ENCODE data around the gene GIT2. TPM values are rescaled to one million over a fixed set of nuclear protein-coding genes. Genes with fewer than 3 reads are reported as not detected.

Gene GIT2
- total and polyA plus RNA-seq, 10 of the 15 experiments (the other 5 are each of a cell fraction or from before 2014, with no cell fraction given): 9.1 to 49.9 (median 43.9) TPM

- 0 out of 2 replicates have a peak, but pooled peaks have one; percentile 49 for TF ChIP-seq ZNF687 (IDR thresholded peaks at IDR 0.05)
- no peak for TF ChIP-seq NR2C1 (IDR thresholded peaks at IDR 0.05)
- TF ChIP-seq MEF2B (IDR thresholded peaks at IDR 0.05; ENCODE audit: partially characterized antibody, poor library complexity, severe bottlenecking): peak; percentile 13
- no peak for TF ChIP-seq ZNF217 (IDR thresholded peaks at IDR 0.05)
- no peak for TF ChIP-seq TCF3 (IDR thresholded peaks at IDR 0.05; ENCODE audit: borderline replicate concordance, insufficient read depth, low read depth, low read length)
- TF ChIP-seq RB1 (IDR thresholded peaks at IDR 0.05; ENCODE audit: borderline replicate concordance): no peak
- TF ChIP-seq CBFB (IDR thresholded peaks at IDR 0.05; ENCODE audit: low read depth): no peak
- TF ChIP-seq IKZF1 (conservative IDR thresholded peaks at IDR 0.05): 0 out of 2 replicates have a peak, but pooled peaks have one; percentile 21
- no peak for TF ChIP-seq SKIL (IDR thresholded peaks at IDR 0.05; ENCODE audit: low read depth, poor library complexity, severe bottlenecking)
- TF ChIP-seq SP1 (IDR thresholded peaks at IDR 0.05; ENCODE audit: low read depth, low read length): peak; percentile 20
- no peak for TF ChIP-seq NR2C2 (IDR thresholded peaks at IDR 0.05; ENCODE audit: borderline replicate concordance, control insufficient read depth, insufficient read length, low read depth)
- no peak for TF ChIP-seq MXI1 (IDR thresholded peaks at IDR 0.05; ENCODE audit: low read depth, low read length)
- peak; percentile 86 for TF ChIP-seq CREB1 (IDR thresholded peaks at IDR 0.05; ENCODE audit: low read depth)
- TF ChIP-seq PAX5 (IDR thresholded peaks at IDR 0.05; ENCODE audit: borderline replicate concordance, low read depth, low read length): peak; percentile 63; the same call in 1 of the 2 replicates
- TF ChIP-seq TBL1XR1 (IDR thresholded peaks at IDR 0.05; ENCODE audit: low read depth, low read length): no peak
- no peak; the same call in 1 of the 2 replicates for TF ChIP-seq EED (IDR thresholded peaks at IDR 0.05; ENCODE audit: low read depth)
- 0 out of 2 replicates have a peak, but pooled peaks have one; percentile 4 for TF ChIP-seq RUNX3 (IDR thresholded peaks at IDR 0.05; ENCODE audit: low read length)
- 0 out of 2 replicates have a peak, but pooled peaks have one; percentile 40 for TF ChIP-seq NR2F1 (conservative IDR thresholded peaks at IDR 0.05)
- no peak for TF ChIP-seq ZNF592 (IDR thresholded peaks at IDR 0.05)
- TF ChIP-seq HDAC6 (IDR thresholded peaks at IDR 0.05; ENCODE audit: unreplicated experiment): no peak
- no peak for TF ChIP-seq ZNF207 (IDR thresholded peaks at IDR 0.05; ENCODE audit: borderline replicate concordance)
- TF ChIP-seq KDM1A (IDR thresholded peaks at IDR 0.05; ENCODE audit: borderline replicate concordance): no peak
These were observed 16.0 kb upstream of the GIT2 start (continued) for GRCh38 chr12:110012137-110012536.
